HCT116 (cell line): ENCODE results near the gene PIEZO2. TPM values are rescaled to one million over a fixed set of nuclear protein-coding genes. Genes with fewer than 3 reads are reported as not detected.

ENCODE experiments used
- ATAC-seq: fragments of 200-7000 bp; cut with Tn5 transposase; 2 replicates; pipeline ENCODE4 v1.9.1; 2020; ENCODE audit warnings: mild to moderate bottlenecking, moderate library complexity
- BruUV-seq: library from RNA; stranded (reverse); fragments of 400-500 nt; replicated peaks from 2 replicates; lab custom pipeline; 2021; lab: Mats Ljungman, UMichigan
- CTCF ChIA-PET: fragments of 300-600 bp; sonication (Branson Sonifier 250); formaldehyde crosslinking; loops from one replicate; lab custom pipeline; 2021; ENCODE audit warnings: antibody characterized with exemption; lab: Charles Lee
- POLR2A ChIA-PET: fragments of 300-600, 350-600 bp; sonication (Branson Sonifier 250); formaldehyde crosslinking; loops from one replicate; lab custom pipeline; 2021; ENCODE audit warnings: antibody characterized with exemption; lab: Charles Lee
- RAD21 ChIA-PET, 2 experiments: fragments of 300-600 bp; sonication (Branson Sonifier 250); formaldehyde crosslinking; loops; one replicate each; lab custom pipeline; 2023; ENCODE audit warnings: low total read pairs in 2 of 2; ENCODE audit not compliant: uncharacterized antibody in 2 of 2, unreplicated experiment in 2 of 2, low non-redundant PET in 1 of 2; lab: Charles Lee
- DNase-seq: peaks from one replicate; pipeline ENCODE4 v3.0.0-alpha.2; 2010; ENCODE audit warnings: low read depth, low spot score
- H2AFZ ChIP-seq: fragments of 200-600 bp; shearing (Covaris generic), sonication (generic); 2 replicates; pipeline ENCODE4 v1.6.1; 2017; ENCODE audit warnings: low read depth, mixed run types, mixed read lengths, antibody characterized with exemption, low read length; ENCODE audit not compliant: poor library complexity, severe bottlenecking
- H3K27ac ChIP-seq: 2 replicates; pipeline ENCODE4 v1.5.1; 2012; ENCODE audit warnings: low read depth, low read length
- H3K27me3 ChIP-seq: fragments of 200-600 bp; sonication (generic); 2 replicates; pipeline ENCODE4 v1.6.1; 2016; ENCODE audit warnings: mixed run types, low read length, mixed read lengths; ENCODE audit not compliant: insufficient read depth
- H3K36me3 ChIP-seq, 2 experiments: fragments of 200-500 bp in 1 of 2; fragments of 200-600 bp in 1 of 2; sonication (Bioruptor generic) in 1 of 2; sonication (generic) in 1 of 2; 2 replicates each; pipeline versions ENCODE4 v1.5.1 to v1.6.1; 2014 to 2016; ENCODE audit warnings: low read length in 2 of 2, inconsistent platforms in 1 of 2, mixed read lengths in 1 of 2, mixed run types in 1 of 2; ENCODE audit not compliant: insufficient read depth in 2 of 2, control insufficient read depth in 1 of 2
- H3K4me1 ChIP-seq, 2 experiments: fragments of 200-600 bp in 1 of 2; sonication (generic) in 1 of 2; 2 replicates each; pipeline versions ENCODE4 v1.5.1 to v1.6.1; 2012 to 2017; ENCODE audit warnings: low read length in 2 of 2, inconsistent platforms in 1 of 2, mild to moderate bottlenecking in 1 of 2, mixed read lengths in 1 of 2, mixed run types in 1 of 2, moderate library complexity in 1 of 2; ENCODE audit not compliant: insufficient read depth in 2 of 2, control insufficient read depth in 1 of 2
- H3K4me2 ChIP-seq: fragments of 200-600 bp; sonication (generic); 2 replicates; pipeline ENCODE4 v1.6.1; 2017; ENCODE audit warnings: mixed run types, low read length, mixed read lengths
- H3K4me3 ChIP-seq, 2 experiments: fragments of 200-600 bp in 1 of 2; sonication (generic) in 1 of 2; replicated peaks in 1 of 2; 2 replicates each; pipeline ENCODE4 v1.5.1; 2011 to 2016; ENCODE audit warnings: low read length in 2 of 2, control low read depth in 1 of 2, low read depth in 1 of 2, mild to moderate bottlenecking in 1 of 2, mixed read lengths in 1 of 2, mixed run types in 1 of 2
- H3K79me2 ChIP-seq: fragments of 200-600 bp; sonication (generic); 2 replicates; pipeline ENCODE4 v1.6.1; 2017; ENCODE audit warnings: mild to moderate bottlenecking, mixed run types, low read length, moderate library complexity, mixed read lengths; ENCODE audit not compliant: insufficient read depth
- H3K9ac ChIP-seq: fragments of 200-600 bp; sonication (generic); 2 replicates; pipeline ENCODE4 v1.6.1; 2016; ENCODE audit warnings: low read length, mixed read lengths
- H3K9me2 ChIP-seq: fragments of 200-600 bp; sonication (generic), shearing (Covaris generic); 2 replicates; pipeline ENCODE4 v1.6.1; 2017; ENCODE audit warnings: mixed run types, mild to moderate bottlenecking, moderate library complexity; ENCODE audit not compliant: insufficient read depth
- H3K9me3 ChIP-seq, 2 experiments: fragments of 200-500 bp in 1 of 2; fragments of 200-600 bp in 1 of 2; sonication (Bioruptor generic) in 1 of 2; sonication (generic) in 1 of 2; 2 replicates each; pipeline ENCODE4 v1.6.1; 2014 to 2017; ENCODE audit warnings: low read length in 2 of 2, mixed read lengths in 2 of 2, inconsistent platforms in 1 of 2, low read depth in 1 of 2, mild to moderate bottlenecking in 1 of 2, mixed run types in 1 of 2, moderate library complexity in 1 of 2; ENCODE audit not compliant: control insufficient read depth in 1 of 2, insufficient read depth in 1 of 2
- H4K20me1 ChIP-seq: fragments of 200-600 bp; sonication (generic), shearing (Covaris generic); 2 replicates; pipeline ENCODE4 v1.6.1; 2017; ENCODE audit warnings: mixed run types, mild to moderate bottlenecking, moderate library complexity; ENCODE audit not compliant: insufficient read depth
- ATF3 ChIP-seq: IDR thresholded peaks from 2 replicates; pipeline ENCODE4 v1.6.1; 2012
- CEBPB ChIP-seq: IDR thresholded peaks from 2 replicates; pipeline ENCODE4 v1.6.1; 2012; ENCODE audit warnings: low read depth
- EGR1 ChIP-seq: IDR thresholded peaks from 2 replicates; pipeline ENCODE4 v1.6.1; 2012; ENCODE audit warnings: low read depth
- ELF1 ChIP-seq: IDR thresholded peaks from 2 replicates; pipeline ENCODE4 v1.6.1; 2012; ENCODE audit warnings: low read depth, borderline replicate concordance
- EZH2 ChIP-seq: fragments of 200-600 bp; sonication (generic); IDR thresholded peaks from 2 replicates; pipeline ENCODE4 v1.6.1; 2017; ENCODE audit warnings: antibody characterized with exemption, mixed run types
- EZH2phosphoT487 ChIP-seq: fragments of 200-600 bp; IDR thresholded peaks from 2 replicates; pipeline ENCODE4 v1.6.1; 2018; ENCODE audit warnings: antibody characterized with exemption, borderline replicate concordance
- FOSL1 ChIP-seq: IDR thresholded peaks from 2 replicates; pipeline ENCODE4 v1.6.1; 2012; ENCODE audit warnings: low read depth
- JUND ChIP-seq: IDR thresholded peaks from 2 replicates; pipeline ENCODE4 v1.6.1; 2012
- POLR2AphosphoS5 ChIP-seq: IDR thresholded peaks from 2 replicates; pipeline ENCODE4 v1.6.1; 2011; ENCODE audit warnings: mild to moderate bottlenecking, low read depth, low read length, moderate library complexity
- RAD21 ChIP-seq: IDR thresholded peaks from 2 replicates; pipeline ENCODE4 v1.6.1; 2012; ENCODE audit warnings: low read depth, mild to moderate bottlenecking
- SP1 ChIP-seq: IDR thresholded peaks from 2 replicates; pipeline ENCODE4 v1.6.1; 2012; ENCODE audit warnings: low read depth
- SRF ChIP-seq: IDR thresholded peaks from 2 replicates; pipeline ENCODE4 v1.6.1; 2012; ENCODE audit warnings: low read depth
- TCF7L2 ChIP-seq: IDR thresholded peaks from 2 replicates; pipeline ENCODE4 v1.7.0; 2011; ENCODE audit warnings: borderline replicate concordance, inconsistent platforms; ENCODE audit not compliant: insufficient read depth, insufficient read length; ENCODE audit errors: extremely low read depth
- YY1 ChIP-seq: IDR thresholded peaks from 2 replicates; pipeline ENCODE4 v1.6.1; 2011; ENCODE audit warnings: low read length, low read depth, moderate library complexity, mild to moderate bottlenecking; ENCODE audit not compliant: insufficient replicate concordance; ENCODE audit errors: extremely low read depth
- ZFX ChIP-seq: fragments of 450-650 bp; IDR thresholded peaks from 2 replicates; pipeline ENCODE4 v1.6.1; 2017
- ZNF274 ChIP-seq: fragments of 200-500 bp; sonication (Bioruptor generic); IDR thresholded peaks from 2 replicates; pipeline ENCODE4 v1.6.1; 2014; ENCODE audit warnings: mild to moderate bottlenecking, low read depth, low read length, inconsistent platforms
- intact Hi-C: fragments of 100-400 bp; cut with micrococcal nuclease; formaldehyde crosslinking; loops from 2 replicates; pipeline ENCODE4 v1.10.0; 2022
- total RNA-seq: library from RNA; stranded (reverse); gene quantifications from one replicate; pipeline ENCODE4 v1.2.1, GENCODE V29; 2021; ENCODE audit not compliant: unreplicated experiment
- TF ChIP-seq, protein P1 (sequence below): IDR thresholded peaks from 2 replicates; pipeline ENCODE4 v1.6.1; 2011; ENCODE audit warnings: mild to moderate bottlenecking, low read length, moderate library complexity; ENCODE audit not compliant: insufficient replicate concordance; ENCODE audit errors: extremely low read depth
- TF ChIP-seq, protein P2 (sequence below): IDR thresholded peaks from 2 replicates; pipeline ENCODE4 v1.6.1; 2012

The PIEZO2 gene
- total RNA-seq, 1 experiment from 2014 or later = 0.34 TPM

GRCh38 chr18:11162462-11162861, 13.1 kb upstream of the PIEZO2 start:
- Histone ChIP-seq H3K9me3 (no peaks in the 10 kb centered on the region), H3K4me2 (no peak overlapping the region), H3K27me3 (peaks cover 7% of the 10 kb centered on the region; the same call in 1 of the 2 replicates), H4K20me1 (no peaks in the 10 kb centered on the region), H3K4me1 (no peaks in the 10 kb centered on the region), H2AFZ (no peak overlapping the region), H3K27ac (no peak overlapping the region), H3K36me3 (no peaks in the 10 kb centered on the region), H3K9me2 (no peaks in the 10 kb centered on the region), H3K79me2 (no peaks in the 10 kb centered on the region), H3K4me3 (no peak overlapping the region), H3K9ac (no peak overlapping the region)
- no TSS peak for BruUV-seq
- ATAC-seq (no peak), DNase-seq (no peak)
- POLR2A ChIA-PET = no interaction called here
- intact Hi-C loops = loop anchor here (10.0 kb wide), 1 partner anchor 222 kb away; no protein-coding TSS in a partner anchor
- RAD21 ChIA-PET = no interaction called here
- CTCF ChIA-PET = no interaction called here
- TF ChIP-seq EZH2 = no peak
- TF ChIP-seq YY1 = no peak
- TF ChIP-seq, protein P1, sequence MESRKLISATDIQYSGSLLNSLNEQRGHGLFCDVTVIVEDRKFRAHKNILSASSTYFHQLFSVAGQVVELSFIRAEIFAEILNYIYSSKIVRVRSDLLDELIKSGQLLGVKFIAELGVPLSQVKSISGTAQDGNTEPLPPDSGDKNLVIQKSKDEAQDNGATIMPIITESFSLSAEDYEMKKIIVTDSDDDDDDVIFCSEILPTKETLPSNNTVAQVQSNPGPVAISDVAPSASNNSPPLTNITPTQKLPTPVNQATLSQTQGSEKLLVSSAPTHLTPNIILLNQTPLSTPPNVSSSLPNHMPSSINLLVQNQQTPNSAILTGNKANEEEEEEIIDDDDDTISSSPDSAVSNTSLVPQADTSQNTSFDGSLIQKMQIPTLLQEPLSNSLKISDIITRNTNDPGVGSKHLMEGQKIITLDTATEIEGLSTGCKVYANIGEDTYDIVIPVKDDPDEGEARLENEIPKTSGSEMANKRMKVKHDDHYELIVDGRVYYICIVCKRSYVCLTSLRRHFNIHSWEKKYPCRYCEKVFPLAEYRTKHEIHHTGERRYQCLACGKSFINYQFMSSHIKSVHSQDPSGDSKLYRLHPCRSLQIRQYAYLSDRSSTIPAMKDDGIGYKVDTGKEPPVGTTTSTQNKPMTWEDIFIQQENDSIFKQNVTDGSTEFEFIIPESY = no peak
- TF ChIP-seq TCF7L2 = no peak
- TF ChIP-seq ZFX = no peak
- no peak for TF ChIP-seq ZNF274
- TF ChIP-seq, protein P2, sequence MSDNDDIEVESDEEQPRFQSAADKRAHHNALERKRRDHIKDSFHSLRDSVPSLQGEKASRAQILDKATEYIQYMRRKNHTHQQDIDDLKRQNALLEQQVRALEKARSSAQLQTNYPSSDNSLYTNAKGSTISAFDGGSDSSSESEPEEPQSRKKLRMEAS = no peak
- no peak for TF ChIP-seq CEBPB
- TF ChIP-seq EZH2phosphoT487 = no peak
- TF ChIP-seq SP1 = no peak
- no peak for TF ChIP-seq SRF
- TF ChIP-seq RAD21 = no peak
- no peak for TF ChIP-seq EGR1
- no peak for TF ChIP-seq ATF3
- TF ChIP-seq FOSL1 = no peak
- TF ChIP-seq ELF1 = no peak
- no peak for TF ChIP-seq POLR2AphosphoS5
- no peak for TF ChIP-seq JUND
